Activated naive CD8-positive, alpha-beta T cell (primary cell): Measurements from ENCODE around the gene CLUH.
A peak's percentile ranks its signal among the peaks of the same experiment; 100 is the strongest.
"Not testable (repeated sequence)": the region's sequence is repeated elsewhere in the genome, so short reads cannot be mapped to it uniquely, and the experiment has no call there.

Source experiments
- H3K27ac Mint-ChIP-seq: one replicate; pipeline ENCODE4 v1.8.0; 2021; ENCODE audit warnings: mixed read lengths
- H3K27me3 Mint-ChIP-seq: one replicate; pipeline ENCODE4 v1.8.0; 2021; ENCODE audit warnings: mixed read lengths
- H3K36me3 Mint-ChIP-seq: one replicate; pipeline ENCODE4 v1.8.0; 2021; ENCODE audit warnings: mixed read lengths
- H3K4me1 Mint-ChIP-seq: one replicate; pipeline ENCODE4 v1.8.0; 2021; ENCODE audit warnings: low read depth, mixed read lengths
- H3K4me3 Mint-ChIP-seq: one replicate; pipeline ENCODE4 v1.8.0; 2021; ENCODE audit warnings: mild to moderate bottlenecking, mixed read lengths
- H3K9me3 Mint-ChIP-seq: one replicate; pipeline ENCODE4 v1.8.0; 2021; ENCODE audit warnings: low read depth, mixed read lengths

The CLUH gene

DNA sequence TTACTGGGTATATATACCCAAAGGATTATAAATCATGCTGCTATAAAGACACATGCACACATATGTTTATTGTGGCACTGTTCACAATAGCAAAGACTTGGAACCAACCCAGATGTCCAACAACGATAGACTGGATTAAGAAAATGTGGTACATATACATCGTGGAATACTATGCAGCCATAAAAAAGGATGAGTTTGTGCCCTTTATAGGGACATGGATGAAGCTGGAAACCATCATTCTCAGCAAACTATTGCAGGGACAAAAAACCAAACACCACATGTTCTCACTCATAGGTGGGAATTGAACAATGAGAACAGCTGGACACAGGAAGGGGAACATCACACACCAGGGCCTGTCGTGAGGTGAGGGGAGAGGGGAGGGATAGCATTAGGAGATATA is 58.7 kb downstream of the CLUH start:
- not testable (repeated sequence) for H3K9me3 Mint-ChIP-seq, H3K4me3 Mint-ChIP-seq, H3K27me3 Mint-ChIP-seq
- Mint-ChIP-seq H3K4me1 (peaks cover 38% of the 10 kb centered on the region), H3K36me3 (peaks cover 16% of the 10 kb centered on the region), H3K27ac (peak overlapping the region; percentile 75)

DNA sequence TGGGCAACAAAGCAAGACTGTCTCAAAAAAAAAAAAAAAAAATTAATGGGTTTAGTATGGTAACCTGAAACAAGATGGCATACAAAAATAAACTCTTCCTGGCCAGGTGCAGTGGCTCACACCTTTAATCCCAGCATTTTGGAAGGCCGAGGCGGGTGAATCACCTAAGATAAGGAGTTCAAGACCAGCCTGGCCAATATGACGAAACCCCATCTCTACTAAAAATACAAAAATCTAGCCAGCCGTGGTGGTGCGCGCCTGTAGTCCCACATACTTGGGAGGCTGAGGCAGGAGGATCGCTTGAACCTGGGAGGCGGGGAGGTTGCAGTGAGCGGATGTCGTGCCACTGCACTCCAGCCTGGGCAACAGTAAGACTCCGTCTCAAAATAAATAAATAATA is 62.4 kb downstream of the CLUH start:
- Mint-ChIP-seq H3K9me3 (no peaks in the 10 kb centered on the region), H3K36me3 (peaks cover 17% of the 10 kb centered on the region), H3K27me3 (no peaks in the 10 kb centered on the region), H3K4me3 (no peak overlapping the region), H3K4me1 (peaks cover 18% of the 10 kb centered on the region), H3K27ac (no peak overlapping the region)

DNA sequence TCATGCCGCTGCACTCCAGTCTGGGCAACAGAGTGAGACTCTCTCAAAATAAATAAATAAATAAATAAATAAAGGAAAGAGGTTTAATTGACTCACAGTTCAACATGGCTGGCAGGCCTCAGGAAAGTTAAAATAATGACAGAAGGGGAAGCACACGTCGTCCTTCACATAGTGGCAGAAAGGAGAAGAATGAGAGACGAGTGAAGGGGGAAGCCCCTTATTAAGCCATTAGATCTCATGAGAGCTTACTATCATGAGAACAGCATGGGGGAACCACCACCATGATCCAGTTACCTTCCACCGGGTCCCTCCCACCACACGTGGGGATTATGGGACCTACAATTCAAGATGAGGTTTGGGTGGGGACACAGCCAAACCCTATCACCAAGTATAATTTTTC is 63.6 kb downstream of the CLUH start:
- H3K27me3 Mint-ChIP-seq: no peaks in the 10 kb centered on the region
- no peak overlapping the region for H3K4me3 Mint-ChIP-seq
- H3K27ac Mint-ChIP-seq: peak overlapping the region; percentile 16
- peaks cover 17% of the 10 kb centered on the region for H3K36me3 Mint-ChIP-seq
- H3K9me3 Mint-ChIP-seq: no peaks in the 10 kb centered on the region
- H3K4me1 Mint-ChIP-seq: peaks cover 14% of the 10 kb centered on the region

DNA sequence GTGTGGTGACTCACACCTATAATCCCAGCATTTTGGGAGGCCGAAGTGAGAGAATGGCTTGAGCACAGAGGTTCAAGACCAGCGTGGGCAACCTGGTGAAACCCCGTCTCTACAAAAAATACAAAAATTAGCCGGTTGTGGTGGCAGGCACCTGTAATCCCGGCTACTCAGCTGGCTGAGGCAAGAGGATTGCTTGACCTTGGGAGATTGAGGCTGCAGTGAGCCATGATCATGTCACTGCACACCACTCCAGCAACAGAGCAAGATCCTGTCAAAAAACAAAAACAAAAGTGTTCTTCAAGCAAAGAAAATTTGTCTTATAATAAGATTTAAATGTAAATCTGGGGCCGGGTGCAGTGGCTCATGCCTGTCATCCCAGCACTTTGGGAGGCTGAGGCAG is 66.6 kb downstream of the CLUH start:
- H3K27ac Mint-ChIP-seq: no peak overlapping the region
- no peaks in the 10 kb centered on the region for H3K9me3 Mint-ChIP-seq
- H3K4me3 Mint-ChIP-seq: no peak overlapping the region
- peaks cover 12% of the 10 kb centered on the region for H3K4me1 Mint-ChIP-seq
- H3K27me3 Mint-ChIP-seq: no peaks in the 10 kb centered on the region
- H3K36me3 Mint-ChIP-seq: peaks cover 2% of the 10 kb centered on the region
